K562 (cell line): ENCODE data around the gene UBXN11. TPM values are rescaled to one million over a fixed set of nuclear protein-coding genes. Genes with fewer than 3 reads are reported as not detected.

ENCODE experiments used
- BCLAF1 ChIP-seq, 2 experiments: fragments of 450-650 bp in 1 of 2; IDR thresholded peaks; 2 replicates each; pipeline ENCODE4 v1.6.1; 2011 to 2017; ENCODE audit warnings: low read depth in 2 of 2, antibody characterized with exemption in 1 of 2, borderline replicate concordance in 1 of 2, low read length in 1 of 2, mild to moderate bottlenecking in 1 of 2, mixed read lengths in 1 of 2; ENCODE audit not compliant: control insufficient read depth in 1 of 2
- FIP1L1 ChIP-seq: fragments of 200-400 bp; formaldehyde crosslinking; IDR thresholded peaks from 2 replicates; pipeline ENCODE4 v1.6.1; 2018; ENCODE audit warnings: mild to moderate bottlenecking, low read depth, low read length; ENCODE audit not compliant: poor library complexity, severe bottlenecking
- FOXA1 ChIP-seq: fragments of 450-650 bp; IDR thresholded peaks from 2 replicates; pipeline ENCODE4 v1.6.1; 2016; ENCODE audit warnings: mild to moderate bottlenecking, borderline replicate concordance
- IRF9 ChIP-seq: fragments of 450-650 bp; IDR thresholded peaks from 2 replicates; pipeline ENCODE4 v1.6.1; 2016; ENCODE audit warnings: missing biosample characterization, missing genetic modification characterization
- MCM3 ChIP-seq: fragments of 450-650 bp; IDR thresholded peaks from 2 replicates; pipeline ENCODE4 v1.6.1; 2016
- MEF2A ChIP-seq: IDR thresholded peaks from 2 replicates; pipeline ENCODE4 v1.6.1; 2011; ENCODE audit warnings: low read depth, mild to moderate bottlenecking, low read length, moderate library complexity; ENCODE audit not compliant: control insufficient read depth
- MTA1 ChIP-seq: fragments of 450-650 bp; IDR thresholded peaks from 2 replicates; pipeline ENCODE4 v1.6.1; 2017; ENCODE audit warnings: borderline replicate concordance
- OTX1 ChIP-seq: fragments of 450-650 bp; formaldehyde crosslinking; IDR thresholded peaks from 2 replicates; pipeline ENCODE4 v1.4.0; 2022; ENCODE audit warnings: mild to moderate bottlenecking
- POLR2AphosphoS2 ChIP-seq: IDR thresholded peaks from 2 replicates; pipeline ENCODE4 v1.6.1; 2012; ENCODE audit warnings: low read length, improper control_type of control experiment
- SAFB ChIP-seq: fragments of 200-400 bp; formaldehyde crosslinking; IDR thresholded peaks from 2 replicates; pipeline ENCODE4 v1.6.1; 2017; ENCODE audit warnings: low read depth, low read length, borderline replicate concordance
- SMC3 ChIP-seq: conservative IDR thresholded peaks from 2 replicates; pipeline ENCODE4 v1.6.1; 2011; ENCODE audit warnings: low read depth, low read length, improper control_type of control experiment; ENCODE audit not compliant: insufficient read depth
- SP2 ChIP-seq: IDR thresholded peaks from 2 replicates; pipeline ENCODE4 v1.6.1; 2011; ENCODE audit warnings: mild to moderate bottlenecking, low read depth, low read length, moderate library complexity; ENCODE audit not compliant: poor library complexity, severe bottlenecking; ENCODE audit errors: extremely low read depth
- TFAM ChIP-seq: fragments of 250-450 bp; sonication (Bioruptor Pico); conservative IDR thresholded peaks from 2 replicates; pipeline ENCODE4 v1.5.0; 2021; ENCODE audit warnings: mild to moderate bottlenecking, moderate library complexity
- ZBTB43 ChIP-seq: sonication (generic); formaldehyde crosslinking; IDR thresholded peaks from 2 replicates; pipeline ENCODE4 v1.8.0; 2023; ENCODE audit warnings: mild to moderate bottlenecking, missing genetic modification reagents
- ZFP36 ChIP-seq: fragments of 150-350 bp; IDR thresholded peaks from 2 replicates; pipeline ENCODE4 v1.6.1; 2018; ENCODE audit warnings: low read length, low read depth; ENCODE audit not compliant: partially characterized antibody
- ZNF384 ChIP-seq: IDR thresholded peaks from 2 replicates; pipeline ENCODE4 v1.6.1; 2012; ENCODE audit warnings: low read depth, low read length, improper control_type of control experiment
- ZNF518B ChIP-seq: fragments of 250-450 bp; sonication (Bioruptor Pico); IDR thresholded peaks from 2 replicates; pipeline ENCODE4 v1.5.0; 2021; ENCODE audit warnings: mild to moderate bottlenecking, moderate library complexity
- ZNF76 ChIP-seq: fragments of 250-450 bp; sonication (Bioruptor Pico); IDR thresholded peaks from 2 replicates; pipeline ENCODE4 v1.4.0; 2020; ENCODE audit warnings: mild to moderate bottlenecking, moderate library complexity, borderline replicate concordance
- polyA plus RNA-seq, 8 experiments: library from polyadenylated mRNA; depleted of rRNA in 4 of 8; stranded (reverse) in 5 of 8; unstranded in 3 of 8; fragments of >200 nt; fragmentation: Nextera tagmentation in 2 of 8; fragmentation: Illumina TruSeq in 1 of 8; extraction: Ambion mirVana in 2 of 8; extraction: Trizol in 1 of 8; gene quantifications; 2 replicates each; pipeline versions ENCODE4 v1.2.1 to v1.2.3, GENCODE V29; 2011 to 2014; ENCODE audit warnings: inconsistent platforms in 1 of 8, missing spikeins in 1 of 8
- total RNA-seq, 7 experiments: library from RNA; depleted of rRNA in 6 of 7; stranded (reverse); fragments of >200 nt in 6 of 7; fragmentation: Illumina TruSeq in 2 of 7; extraction: Trizol in 2 of 7; gene quantifications; 2 replicates each; pipeline versions ENCODE4 v1.2.1 to v1.2.3, GENCODE V29; 2011 to 2021; ENCODE audit warnings: low replicate concordance in 1 of 7

The UBXN11 gene
- total and polyA plus RNA-seq, 9 of the 15 experiments (the other 6 are each of a cell fraction or from before 2014, with no cell fraction given) = 0.48 to 34.3 (median 11.3) TPM

GRCh38 chr1:26336477-26337205 is 30.2 kb upstream of the UBXN11 start (continued):
- TF ChIP-seq ZBTB43 (CRISPR knock-in tag) (peak; percentile 94), MTA1 (no peak), SP2 (no peak), BCLAF1 (IDR thresholded peaks at IDR 0.05; ENCODE audit: borderline replicate concordance in 1 of 2, control insufficient read depth in 1 of 2, low read depth in 2 of 2, low read length in 1 of 2) (no peak), SMC3 (no peak), ZNF76 (CRISPR knock-in tag) (peak; percentile 92), POLR2AphosphoS2 (no peak), ZNF384 (no peak; the same call in 1 of the 2 replicates), IRF9 (tag) (peak; percentile 94), OTX1 (CRISPR knock-in tag) (peak; percentile 96), FOXA1 (no peak), MCM3 (no peak), ZFP36 (no peak), SAFB (no peak; the same call in 1 of the 2 replicates), ZNF518B (CRISPR knock-in tag) (no peak), FIP1L1 (peak; percentile 66), MEF2A (0 out of 2 replicates have a peak, but pooled peaks have one; percentile 10), TFAM (CRISPR knock-in tag) (no peak)
